OCI-LY3 (cell line): ENCODE measurements around the gene POFUT1.

Source experiments
- CTCF ChIP-seq: fragments of 200-600, 300-600 bp; sonication (generic); IDR thresholded peaks from 2 replicates; pipeline ENCODE4 v1.5.1; 2014; ENCODE audit warnings: antibody characterized with exemption, low read length, low read depth
- EZH2phosphoT487 ChIP-seq: fragments of 200-600 bp; shearing (Covaris generic); IDR thresholded peaks from 2 replicates; pipeline ENCODE4 v1.6.1; 2018; ENCODE audit warnings: antibody characterized with exemption, mixed run types, low read depth

- TF ChIP-seq CTCF (no peak), EZH2phosphoT487 (no peak)
Observed at GRCh38 chr20:32236819-32237218, 29.1 kb downstream of the POFUT1 start.
